ENCODE measurements around the gene MINK1. TPM values are rescaled to one million over a fixed set of nuclear protein-coding genes. Genes with fewer than 3 reads are reported as not detected.

The MINK1 gene
- total RNA-seq, 1 experiment from 2014 or later: 13.8 TPM

- DNase-seq (ENCODE audit: low read depth): no peak
These were observed 100.5 kb downstream of the MINK1 start for GRCh38 chr17:4933646-4934045.

GRCh38 chr17:4934173-4934979, 101.2 kb downstream of the MINK1 start:
- peak; percentile 85 for DNase-seq (ENCODE audit: low read depth)

- no peak for DNase-seq (ENCODE audit: low read depth)
These were observed 102.5 kb downstream of the MINK1 start for GRCh38 chr17:4935650-4936049.

- no peak for DNase-seq (ENCODE audit: low read depth)
These were observed 103.3 kb downstream of the MINK1 start for GRCh38 chr17:4936436-4936835.

- DNase-seq (ENCODE audit: low read depth): no peak
These were observed 104.4 kb downstream of the MINK1 start for GRCh38 chr17:4937553-4937952.

- DNase-seq (ENCODE audit: low read depth): no peak
These were observed 104.9 kb downstream of the MINK1 start for GRCh38 chr17:4938069-4938491.

- DNase-seq (ENCODE audit: low read depth): no peak
These were observed 105.8 kb downstream of the MINK1 start for GRCh38 chr17:4938688-4939545.

- no peak for DNase-seq (ENCODE audit: low read depth)
These were observed 106.3 kb downstream of the MINK1 start for GRCh38 chr17:4939546-4939795.

GRCh38 chr17:4939796-4940554, 106.8 kb downstream of the MINK1 start, which contains the start of the genes RNF167 and SLC25A11:
RNF167 (plus strand) TSS chr17:4940268; CDS start chr17:4940910, 642 bp downstream.
SLC25A11 (minus strand) TSS chr17:4940046; CDS start chr17:4939910, 136 bp downstream.
- peak; percentile 99 for DNase-seq (ENCODE audit: low read depth)

GRCh38 chr17:4940555-4941318, 107.6 kb downstream of the MINK1 start:
- no peak for DNase-seq (ENCODE audit: low read depth)

GRCh38 chr17:4941319-4941610, 108.1 kb downstream of the MINK1 start:
- no peak for DNase-seq (ENCODE audit: low read depth)

GRCh38 chr17:4942760-4943508, 109.8 kb downstream of the MINK1 start:
- DNase-seq (ENCODE audit: low read depth): no peak

GRCh38 chr17:4944163-4944553, 111.0 kb downstream of the MINK1 start:
- no peak for DNase-seq (ENCODE audit: low read depth)

- DNase-seq (ENCODE audit: low read depth): no peak
These were observed 111.5 kb downstream of the MINK1 start for GRCh38 chr17:4944554-4945175.

- DNase-seq (ENCODE audit: low read depth): peak; percentile 95
These were observed 112.2 kb downstream of the MINK1 start for GRCh38 chr17:4945176-4945943.

GRCh38 chr17:4945944-4946280, 112.8 kb downstream of the MINK1 start:
- DNase-seq (ENCODE audit: low read depth): no peak

- DNase-seq (ENCODE audit: low read depth): no peak
These were observed 113.3 kb downstream of the MINK1 start for GRCh38 chr17:4946312-4946976.

- DNase-seq (ENCODE audit: low read depth): no peak
These were observed 113.9 kb downstream of the MINK1 start for GRCh38 chr17:4947010-4947410.

Data from Daoy (cell line).